HG03378 (cell line): Measurements from ENCODE around the gene NTM.
"Not testable (repeated sequence)": the region's sequence is repeated elsewhere in the genome, so short reads cannot be mapped to it uniquely, and the experiment has no call there.

ENCODE experiments used
- ATAC-seq: cut with Tn5 transposase; IDR thresholded peaks from one replicate; pipeline ENCODE4 v1.9.1; 2021; ENCODE audit warnings: mild to moderate bottlenecking, moderate library complexity; ENCODE audit not compliant: unreplicated experiment

The NTM gene

GRCh38 chr11:131418189-131418588 lies 47.8 kb downstream of the NTM start:
- ATAC-seq: no peak

GRCh38 chr11:131421066-131421855 lies 50.8 kb downstream of the NTM start:
- no peak for ATAC-seq

DNA sequence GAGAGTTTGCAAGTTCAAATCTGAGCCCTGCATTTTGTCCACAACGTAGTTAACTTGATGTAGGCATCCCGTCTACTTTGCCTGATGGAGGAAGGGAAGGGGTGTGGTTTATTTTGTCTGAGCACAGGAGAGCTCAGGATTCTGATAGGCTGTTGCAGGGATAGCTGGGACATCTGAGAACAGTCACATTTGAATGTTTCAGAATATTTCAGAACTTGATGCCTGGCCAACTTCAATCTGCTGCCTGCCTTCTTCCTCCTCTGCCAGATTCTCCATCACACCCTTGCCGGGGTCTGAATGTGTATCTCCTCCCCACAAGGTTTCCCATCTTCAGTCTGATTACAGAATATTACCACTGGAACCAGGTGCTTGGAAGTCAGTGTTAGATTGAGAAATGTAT lies 51.6 kb downstream of the NTM start:
- no peak for ATAC-seq

GRCh38 chr11:131422496-131422895 lies 52.1 kb downstream of the NTM start:
- no peak for ATAC-seq

DNA sequence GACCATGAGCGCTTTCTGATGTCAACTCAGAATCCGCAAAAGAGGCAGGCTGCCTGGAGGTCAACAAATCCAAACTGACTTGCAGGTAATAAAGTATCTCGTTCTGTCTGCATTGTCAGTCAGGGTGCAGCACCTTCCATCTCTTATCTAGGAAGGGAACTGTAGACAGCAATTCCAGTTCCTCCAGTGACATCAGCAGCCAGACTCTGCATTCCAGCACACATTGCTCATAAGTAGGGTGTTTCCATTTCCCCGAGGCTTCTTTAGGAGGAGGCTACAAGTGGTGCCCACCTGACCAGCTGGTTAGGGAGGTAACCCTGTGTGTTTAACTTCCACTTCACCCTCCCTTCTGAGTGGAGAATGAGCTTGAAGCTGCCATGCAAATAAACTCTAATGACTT lies 53.3 kb downstream of the NTM start:
- ATAC-seq: no peak

GRCh38 chr11:131424257-131424876 lies 54.0 kb downstream of the NTM start:
- not testable (repeated sequence) for ATAC-seq

GRCh38 chr11:131425285-131425684 lies 54.9 kb downstream of the NTM start:
- ATAC-seq: no peak

- ATAC-seq: no peak
Measured at GRCh38 chr11:131428853-131429252, 58.4 kb downstream of the NTM start.

DNA sequence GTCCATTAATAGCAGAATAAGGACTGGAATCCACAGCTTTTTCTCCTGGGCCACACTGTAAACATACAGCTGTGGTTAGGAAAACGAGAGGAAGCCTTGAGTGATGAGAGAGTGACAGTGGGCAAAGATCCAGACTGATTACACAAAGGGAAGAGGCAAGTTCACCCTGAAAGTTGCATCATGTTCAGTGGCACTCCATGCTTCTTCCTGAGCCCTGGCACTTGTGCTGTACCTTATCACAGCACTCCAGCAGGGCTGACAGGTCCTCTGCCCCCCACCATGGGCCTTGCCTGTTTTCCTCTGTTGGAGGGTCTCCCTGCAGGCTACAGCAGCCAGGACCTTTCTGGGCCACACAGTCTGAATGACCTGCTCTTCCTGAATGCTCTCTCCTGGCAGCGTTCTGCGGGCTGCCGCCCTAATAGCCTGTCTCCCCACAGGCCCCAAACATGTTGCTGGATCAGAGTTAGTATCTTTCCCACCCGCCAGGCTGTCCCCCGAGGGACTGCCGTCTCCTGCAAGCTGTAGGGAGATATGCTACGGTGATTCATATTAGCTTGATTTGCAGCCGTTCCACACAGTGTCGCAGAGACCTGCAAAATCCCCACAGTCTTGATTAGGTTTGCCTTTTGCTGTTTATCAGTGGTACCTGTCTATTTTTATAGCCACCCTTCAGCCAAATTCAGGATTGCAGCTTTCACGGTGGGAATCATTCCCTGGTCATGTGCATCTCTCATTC lies 60.2 kb downstream of the NTM start:
- no peak for ATAC-seq

DNA sequence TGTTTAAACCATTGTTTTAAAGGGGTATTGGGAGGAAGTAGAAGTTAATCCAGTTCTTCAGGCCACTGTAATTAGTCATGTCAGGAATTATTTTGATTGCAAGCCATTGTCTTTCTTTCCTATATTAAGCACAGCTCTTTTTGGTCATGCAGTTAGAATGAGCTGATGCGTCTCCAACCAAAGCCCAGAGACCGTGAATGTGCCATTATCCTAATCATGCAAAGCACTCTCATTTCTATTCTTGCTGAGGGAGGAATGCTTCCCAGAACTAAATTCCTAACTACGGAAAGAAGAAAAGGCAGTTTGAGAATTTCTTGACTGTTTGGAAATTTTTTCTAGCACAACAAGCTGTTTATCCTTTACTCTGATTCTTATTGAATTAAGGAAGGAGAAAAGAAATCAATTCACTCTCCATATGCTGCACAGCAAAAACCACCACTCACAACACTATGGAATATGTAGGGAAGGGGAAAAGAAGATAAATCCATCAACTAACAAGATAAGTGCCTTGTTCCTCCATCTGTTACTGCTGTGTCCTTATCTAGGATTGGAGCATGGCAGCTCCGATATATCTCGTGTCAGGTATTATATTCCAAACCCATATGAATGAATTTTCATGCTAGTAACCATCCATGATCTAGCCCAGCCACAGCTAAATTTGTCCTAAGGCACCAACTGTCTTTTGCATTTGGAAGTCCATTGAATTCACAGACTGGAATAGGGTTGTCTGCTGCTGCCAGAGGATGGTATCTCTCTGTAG lies 70.8 kb downstream of the NTM start:
- ATAC-seq: no peak

- no peak for ATAC-seq
Measured at GRCh38 chr11:131446590-131447275, 76.3 kb downstream of the NTM start.

DNA sequence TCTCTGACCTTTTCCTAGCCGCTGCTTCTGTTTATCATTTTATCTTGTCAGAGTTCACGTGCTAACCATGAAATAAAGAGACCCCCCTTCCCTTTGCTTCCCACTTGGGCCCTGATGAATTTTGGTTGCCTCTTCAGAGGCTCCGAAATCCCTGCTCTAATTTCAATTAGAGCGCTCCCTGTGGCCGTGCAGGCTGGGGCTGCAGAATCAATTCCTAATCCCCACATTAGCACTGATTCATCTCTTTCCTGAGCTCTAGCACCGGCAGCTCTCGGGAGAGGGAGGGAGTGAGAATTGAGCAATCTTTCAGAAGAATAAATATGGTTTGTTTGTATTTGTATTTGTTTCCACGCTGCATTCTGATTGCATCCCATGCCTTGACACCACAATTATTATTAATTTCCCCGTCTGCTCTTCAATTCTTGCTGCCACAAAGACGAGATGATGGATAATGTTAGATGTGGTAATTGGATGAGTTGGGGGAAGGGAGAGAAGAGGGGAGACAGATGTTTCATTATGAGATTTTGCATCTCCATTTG lies 76.9 kb downstream of the NTM start:
- ATAC-seq: no peak

- ATAC-seq: no peak
Measured at GRCh38 chr11:131447898-131448297, 77.5 kb downstream of the NTM start.

- no peak for ATAC-seq
Measured at GRCh38 chr11:131449036-131450019, 78.9 kb downstream of the NTM start.

DNA sequence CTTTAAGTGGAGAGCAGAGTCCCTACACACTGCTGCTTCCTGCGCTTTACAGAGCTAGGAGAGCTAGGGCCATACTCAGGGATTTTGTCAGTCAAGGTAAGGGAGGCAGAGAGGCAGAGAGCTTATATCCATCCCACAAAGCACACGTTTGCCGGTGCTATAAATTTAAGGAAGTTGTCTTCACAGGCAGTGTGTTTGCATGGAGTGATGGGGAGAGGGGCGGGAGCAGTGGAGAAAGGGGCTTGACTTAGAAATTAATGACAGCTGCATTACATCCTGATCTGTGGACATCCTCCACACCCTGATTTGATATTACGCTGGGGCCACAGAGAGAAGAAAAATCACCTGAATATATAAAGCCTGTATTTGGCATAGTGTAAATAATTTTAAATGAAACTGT lies 84.1 kb downstream of the NTM start:
- ATAC-seq: no peak

GRCh38 chr11:131454989-131455388 lies 84.6 kb downstream of the NTM start:
- no peak for ATAC-seq

DNA sequence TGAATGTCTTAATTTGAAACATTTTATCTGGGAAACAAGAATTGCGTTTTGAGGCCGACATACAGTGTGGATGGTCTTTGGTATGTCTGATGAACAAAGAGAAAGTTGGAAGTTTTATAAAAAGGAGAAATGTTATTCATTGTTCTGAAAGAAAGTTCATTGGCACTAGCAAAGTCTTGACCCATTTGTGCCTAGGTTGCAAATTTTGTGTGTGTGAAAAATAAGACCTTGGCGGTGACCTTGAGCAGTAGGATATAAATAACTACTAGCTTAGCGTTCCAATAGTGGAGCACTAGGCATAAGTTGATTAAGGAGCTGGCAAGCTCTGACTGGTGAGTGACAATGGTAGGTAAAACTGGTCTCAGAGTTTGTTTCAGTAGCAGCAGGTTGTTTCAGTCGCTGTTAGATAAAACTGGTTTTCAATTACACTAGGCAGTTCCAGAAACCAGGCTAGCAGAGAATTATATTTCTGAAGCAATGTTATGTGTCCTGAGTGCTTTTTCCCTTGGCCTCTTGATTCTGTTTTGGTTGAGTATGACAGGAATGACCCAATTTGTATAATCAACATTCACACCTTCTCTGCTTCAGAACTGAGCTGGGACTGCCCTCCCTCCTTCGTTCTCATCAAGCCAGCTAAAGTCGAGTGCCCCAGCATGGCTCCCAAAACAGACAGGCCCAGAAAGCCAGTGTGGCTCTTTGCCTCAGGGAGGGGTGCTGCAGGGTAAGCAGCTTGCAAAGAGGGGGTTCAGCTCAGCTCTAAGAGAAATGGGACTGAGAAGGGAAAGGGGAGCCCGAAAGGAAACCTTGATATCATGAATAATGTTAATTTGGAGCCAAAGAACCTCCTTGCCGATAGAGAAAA lies 85.7 kb downstream of the NTM start:
- ATAC-seq: no peak

- no peak for ATAC-seq
Measured at GRCh38 chr11:131457163-131457562, 86.7 kb downstream of the NTM start.
